Activated CD4-positive, alpha-beta T cell treated with anti-CD3 and anti-CD28 coated beads, Interleukin-2, amount 10 ng/mL, durations not matched to agents 7 days and 5 days (primary cell): Measurements from ENCODE around the gene SHTN1. TPM values are rescaled to one million over a fixed set of nuclear protein-coding genes. Genes with fewer than 3 reads are reported as not detected.

Source experiments
- CTCF ChIA-PET: fragments of 350-600 bp; sonication (Branson Sonifier 250); formaldehyde crosslinking; loops from one replicate; lab custom pipeline; 2021; ENCODE audit warnings: antibody characterized with exemption; lab: Charles Lee
- POLR2A ChIA-PET: fragments of 350-600 bp; sonication (Branson Sonifier 250); formaldehyde crosslinking; loops from one replicate; lab custom pipeline; 2021; ENCODE audit warnings: antibody characterized with exemption; lab: Charles Lee
- DNase-seq: peaks from one replicate; pipeline ENCODE4 v3.0.0-alpha.2; 2020
- H3K27ac Mint-ChIP-seq: one replicate; pipeline ENCODE4 v1.8.0; 2021; ENCODE audit warnings: mild to moderate bottlenecking, moderate library complexity, mixed read lengths
- H3K27me3 Mint-ChIP-seq: one replicate; pipeline ENCODE4 v1.8.0; 2021; ENCODE audit warnings: mixed read lengths
- H3K36me3 Mint-ChIP-seq: one replicate; pipeline ENCODE4 v1.8.0; 2021; ENCODE audit warnings: low read depth, mixed read lengths
- H3K4me1 Mint-ChIP-seq: one replicate; pipeline ENCODE4 v1.8.0; 2021; ENCODE audit warnings: mixed read lengths
- H3K4me3 Mint-ChIP-seq: one replicate; pipeline ENCODE4 v1.8.0; 2021; ENCODE audit warnings: mild to moderate bottlenecking, moderate library complexity, mixed read lengths
- H3K9me3 Mint-ChIP-seq: one replicate; pipeline ENCODE4 v1.8.0; 2021; ENCODE audit warnings: mixed read lengths
- total RNA-seq, 2 experiments: library from RNA; stranded (reverse); gene quantifications; one replicate each; pipeline ENCODE4 v1.2.3, GENCODE V29; 2021

SHTN1 gene
- total RNA-seq, 2 experiments from 2014 or later = 0.40 to 0.45 TPM

- ChIA-PET CTCF (no interaction called here), POLR2A (no interaction called here)
- peaks cover 10% of the 10 kb centered on the region for H3K4me1 Mint-ChIP-seq
- peak within 1 kb of the TSS; percentile 31 for H3K4me3 Mint-ChIP-seq
- H3K27ac Mint-ChIP-seq = no peak within 1 kb of the TSS
- DNase-seq = no peak
- H3K36me3 Mint-ChIP-seq = no peaks in the 10 kb centered on the region
- H3K27me3 Mint-ChIP-seq = peaks cover 48% of the 10 kb centered on the region
- no peaks in the 10 kb centered on the region for H3K9me3 Mint-ChIP-seq
Observed at GRCh38 chr10:116849248-116850057, 155.5 kb downstream of the SHTN1 start, which contains the start of gene ENO4. ENO4 (plus strand) TSS chr10:116849499; CDS start chr10:116849567, 68 bp downstream.

- H3K36me3 Mint-ChIP-seq = no peaks in the 10 kb centered on the region
- peak overlapping the region; percentile 29 for H3K4me3 Mint-ChIP-seq
- H3K9me3 Mint-ChIP-seq = no peaks in the 10 kb centered on the region
- DNase-seq = no peak
- H3K27me3 Mint-ChIP-seq = peaks cover 48% of the 10 kb centered on the region
- no peak overlapping the region for H3K27ac Mint-ChIP-seq
- ChIA-PET CTCF (no interaction called here), POLR2A (no interaction called here)
- peaks cover 10% of the 10 kb centered on the region for H3K4me1 Mint-ChIP-seq
Observed at GRCh38 chr10:116848944-116849247, 156.1 kb downstream of the SHTN1 start.

GRCh38 chr10:116848032-116848943, 156.7 kb downstream of the SHTN1 start:
- Mint-ChIP-seq H3K36me3 (no peaks in the 10 kb centered on the region), H3K27ac (no peak overlapping the region), H3K27me3 (peaks cover 48% of the 10 kb centered on the region), H3K4me1 (peaks cover 10% of the 10 kb centered on the region), H3K4me3 (peak overlapping the region; percentile 29), H3K9me3 (no peaks in the 10 kb centered on the region)
- no peak for DNase-seq
- POLR2A ChIA-PET = no interaction called here
- CTCF ChIA-PET = interaction anchor here (0.6 kb wide), 1 partner anchor 1273 kb away, joined by 7 read pairs; no protein-coding TSS in a partner anchor

GRCh38 chr10:116845823-116846222, 159.2 kb downstream of the SHTN1 start:
- H3K4me1 Mint-ChIP-seq = peaks cover 10% of the 10 kb centered on the region
- H3K4me3 Mint-ChIP-seq = no peak overlapping the region
- CTCF ChIA-PET = no interaction called here
- H3K27ac Mint-ChIP-seq = no peak overlapping the region
- no peak for DNase-seq
- no peaks in the 10 kb centered on the region for H3K36me3 Mint-ChIP-seq
- H3K27me3 Mint-ChIP-seq = peaks cover 50% of the 10 kb centered on the region
- POLR2A ChIA-PET = no interaction called here
- H3K9me3 Mint-ChIP-seq = no peaks in the 10 kb centered on the region

GRCh38 chr10:116840389-116841075, 164.5 kb downstream of the SHTN1 start:
- H3K4me3 Mint-ChIP-seq = no peak overlapping the region
- no peak for DNase-seq
- H3K27me3 Mint-ChIP-seq = peaks cover 17% of the 10 kb centered on the region
- H3K4me1 Mint-ChIP-seq = no peaks in the 10 kb centered on the region
- CTCF ChIA-PET = no interaction called here
- H3K9me3 Mint-ChIP-seq = no peaks in the 10 kb centered on the region
- H3K36me3 Mint-ChIP-seq = no peaks in the 10 kb centered on the region
- no peak overlapping the region for H3K27ac Mint-ChIP-seq
- POLR2A ChIA-PET = no interaction called here

- H3K27ac Mint-ChIP-seq = no peak overlapping the region
- DNase-seq = no peak
- no peak overlapping the region for H3K4me3 Mint-ChIP-seq
- ChIA-PET POLR2A (no interaction called here), CTCF (interaction anchor here (1.0 kb wide), 1 partner anchor 8 kb away, joined by 4 read pairs; no protein-coding TSS in a partner anchor)
- peaks cover 13% of the 10 kb centered on the region for H3K27me3 Mint-ChIP-seq
- no peaks in the 10 kb centered on the region for H3K36me3 Mint-ChIP-seq
- H3K9me3 Mint-ChIP-seq = no peaks in the 10 kb centered on the region
- no peaks in the 10 kb centered on the region for H3K4me1 Mint-ChIP-seq
Observed at GRCh38 chr10:116838143-116838725, 166.8 kb downstream of the SHTN1 start.

GRCh38 chr10:116836902-116837523, 168.0 kb downstream of the SHTN1 start:
- H3K27me3 Mint-ChIP-seq = peaks cover 9% of the 10 kb centered on the region
- no peaks in the 10 kb centered on the region for H3K9me3 Mint-ChIP-seq
- CTCF ChIA-PET = no interaction called here
- H3K4me3 Mint-ChIP-seq = no peak overlapping the region
- POLR2A ChIA-PET = no interaction called here
- no peaks in the 10 kb centered on the region for H3K4me1 Mint-ChIP-seq
- no peak overlapping the region for H3K27ac Mint-ChIP-seq
- H3K36me3 Mint-ChIP-seq = no peaks in the 10 kb centered on the region
- DNase-seq = no peak

GRCh38 chr10:116836083-116836482, 168.9 kb downstream of the SHTN1 start:
- H3K27me3 Mint-ChIP-seq = peaks cover 7% of the 10 kb centered on the region
- no peak overlapping the region for H3K4me3 Mint-ChIP-seq
- H3K27ac Mint-ChIP-seq = no peak overlapping the region
- ChIA-PET POLR2A (no interaction called here), CTCF (no interaction called here)
- H3K4me1 Mint-ChIP-seq = no peaks in the 10 kb centered on the region
- no peak for DNase-seq
- H3K9me3 Mint-ChIP-seq = no peaks in the 10 kb centered on the region
- H3K36me3 Mint-ChIP-seq = no peaks in the 10 kb centered on the region

- H3K27me3 Mint-ChIP-seq = peaks cover 3% of the 10 kb centered on the region
- H3K36me3 Mint-ChIP-seq = no peaks in the 10 kb centered on the region
- H3K9me3 Mint-ChIP-seq = no peaks in the 10 kb centered on the region
- DNase-seq = no peak
- no peak overlapping the region for H3K27ac Mint-ChIP-seq
- ChIA-PET CTCF (no interaction called here), POLR2A (no interaction called here)
- H3K4me1 Mint-ChIP-seq = no peaks in the 10 kb centered on the region
- H3K4me3 Mint-ChIP-seq = no peak overlapping the region
Observed at GRCh38 chr10:116835658-116836057, 169.3 kb downstream of the SHTN1 start.

- no peak for DNase-seq
- H3K27ac Mint-ChIP-seq = no peak overlapping the region
- ChIA-PET CTCF (no interaction called here), POLR2A (no interaction called here)
- no peaks in the 10 kb centered on the region for H3K4me1 Mint-ChIP-seq
- H3K27me3 Mint-ChIP-seq = no peaks in the 10 kb centered on the region
- H3K4me3 Mint-ChIP-seq = no peak overlapping the region
- no peaks in the 10 kb centered on the region for H3K36me3 Mint-ChIP-seq
- no peaks in the 10 kb centered on the region for H3K9me3 Mint-ChIP-seq
Observed at GRCh38 chr10:116833986-116834985, 170.7 kb downstream of the SHTN1 start.

GRCh38 chr10:116831790-116832189, 173.2 kb downstream of the SHTN1 start:
- H3K27ac Mint-ChIP-seq = no peak overlapping the region
- no peaks in the 10 kb centered on the region for H3K4me1 Mint-ChIP-seq
- no peaks in the 10 kb centered on the region for H3K36me3 Mint-ChIP-seq
- ChIA-PET POLR2A (no interaction called here), CTCF (no interaction called here)
- H3K27me3 Mint-ChIP-seq = no peaks in the 10 kb centered on the region
- no peak overlapping the region for H3K4me3 Mint-ChIP-seq
- H3K9me3 Mint-ChIP-seq = no peaks in the 10 kb centered on the region
- DNase-seq = no peak
